ENCODE data around the gene TMEM95.
A peak's percentile ranks its signal among the peaks of the same experiment; 100 is the strongest.

GRCh38 chr17:7356072-7356549 lies 1.2 kb downstream of the TMEM95 start:
- TF ChIP-seq, protein P1, sequence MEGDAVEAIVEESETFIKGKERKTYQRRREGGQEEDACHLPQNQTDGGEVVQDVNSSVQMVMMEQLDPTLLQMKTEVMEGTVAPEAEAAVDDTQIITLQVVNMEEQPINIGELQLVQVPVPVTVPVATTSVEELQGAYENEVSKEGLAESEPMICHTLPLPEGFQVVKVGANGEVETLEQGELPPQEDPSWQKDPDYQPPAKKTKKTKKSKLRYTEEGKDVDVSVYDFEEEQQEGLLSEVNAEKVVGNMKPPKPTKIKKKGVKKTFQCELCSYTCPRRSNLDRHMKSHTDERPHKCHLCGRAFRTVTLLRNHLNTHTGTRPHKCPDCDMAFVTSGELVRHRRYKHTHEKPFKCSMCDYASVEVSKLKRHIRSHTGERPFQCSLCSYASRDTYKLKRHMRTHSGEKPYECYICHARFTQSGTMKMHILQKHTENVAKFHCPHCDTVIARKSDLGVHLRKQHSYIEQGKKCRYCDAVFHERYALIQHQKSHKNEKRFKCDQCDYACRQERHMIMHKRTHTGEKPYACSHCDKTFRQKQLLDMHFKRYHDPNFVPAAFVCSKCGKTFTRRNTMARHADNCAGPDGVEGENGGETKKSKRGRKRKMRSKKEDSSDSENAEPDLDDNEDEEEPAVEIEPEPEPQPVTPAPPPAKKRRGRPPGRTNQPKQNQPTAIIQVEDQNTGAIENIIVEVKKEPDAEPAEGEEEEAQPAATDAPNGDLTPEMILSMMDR (conservative IDR thresholded peaks at IDR 0.05; ENCODE audit: low read depth, low read length) = peak; percentile 80
- no peak for TF ChIP-seq EZH2phosphoT487 (IDR thresholded peaks at IDR 0.05; ENCODE audit: borderline replicate concordance, low read length)
